Ecto neural progenitor cell (in vitro differentiated cells): ENCODE measurements around the gene C20orf144.
"Not testable (repeated sequence)": the region's sequence is repeated elsewhere in the genome, so short reads cannot be mapped to it uniquely, and the experiment has no call there.

ENCODE experiments used
- DNase-seq: peaks from one replicate; pipeline ENCODE4 v3.0.0-alpha.2; 2018; ENCODE audit warnings: low spot score

Gene C20orf144

GRCh38 chr20:33697129-33697528 lies 35.0 kb downstream of the C20orf144 start:
- DNase-seq, result no peak

- not testable (repeated sequence) for DNase-seq
Observed at GRCh38 chr20:33698966-33699365, 36.8 kb downstream of the C20orf144 start.

- DNase-seq, result not testable (repeated sequence)
Observed at GRCh38 chr20:33700696-33701441, 38.7 kb downstream of the C20orf144 start.

GRCh38 chr20:33701629-33702450 lies 39.7 kb downstream of the C20orf144 start:
- no peak for DNase-seq

GRCh38 chr20:33702861-33703260 lies 40.7 kb downstream of the C20orf144 start:
- DNase-seq, result no peak

- DNase-seq, result no peak
Observed at GRCh38 chr20:33703498-33704137, 41.5 kb downstream of the C20orf144 start.

GRCh38 chr20:33704197-33704924 lies 42.2 kb downstream of the C20orf144 start:
- no peak for DNase-seq

GRCh38 chr20:33707668-33708067 lies 45.5 kb downstream of the C20orf144 start:
- no peak for DNase-seq

GRCh38 chr20:33709398-33709797 lies 47.3 kb downstream of the C20orf144 start:
- no peak for DNase-seq

GRCh38 chr20:33709905-33710541 lies 47.9 kb downstream of the C20orf144 start:
- no peak for DNase-seq

GRCh38 chr20:33710681-33711445 lies 48.7 kb downstream of the C20orf144 start:
- no peak for DNase-seq

- no peak for DNase-seq
Observed at GRCh38 chr20:33711446-33711738, 49.3 kb downstream of the C20orf144 start.
